Left lung (tissue), 10 donors: ENCODE results near the gene BCAT1. TPM values are rescaled to one million over a fixed set of nuclear protein-coding genes. Genes with fewer than 3 reads are reported as not detected.

Experiments
- ATAC-seq: fragments of 200-7000 bp; cut with Tn5 transposase; one replicate; pipeline ENCODE4 v1.9.1; 2020; ENCODE audit warnings: moderate library complexity
- DNase-seq, 4 donors: peaks; one replicate each; pipeline ENCODE4 v3.0.0-alpha.2; 2013 to 2020
- H3K27ac ChIP-seq, 2 donors: fragments of 200-600 bp; sonication (generic) in 1 of 2; one replicate each; pipeline versions ENCODE4 v1.5.0 to v1.8.0; 2020 to 2021
- H3K27me3 ChIP-seq, 2 donors: fragments of 200-600 bp; sonication (generic) in 1 of 2; one replicate each; pipeline versions ENCODE4 v1.5.0 to v1.8.0; 2020 to 2021
- H3K36me3 ChIP-seq, 2 donors: fragments of 200-600 bp; sonication (generic) in 1 of 2; one replicate each; pipeline versions ENCODE4 v1.5.0 to v1.8.0; 2020 to 2021
- H3K4me1 ChIP-seq, 2 donors: fragments of 200-600 bp; one replicate each; pipeline ENCODE4 v1.8.0; 2021
- H3K4me3 ChIP-seq, 2 donors: fragments of 200-600 bp; sonication (generic) in 1 of 2; one replicate each; pipeline versions ENCODE4 v1.5.0 to v1.8.0; 2020 to 2021; ENCODE audit warnings: mild to moderate bottlenecking in 1 of 2
- H3K9me3 ChIP-seq, 2 donors: fragments of 200-600 bp; sonication (generic) in 1 of 2; one replicate each; pipeline versions ENCODE4 v1.5.0 to v1.8.0; 2020 to 2021
- CTCF ChIP-seq, 2 donors: fragments of 200-600 bp; sonication (generic) in 1 of 2; IDR thresholded peaks; one replicate each; pipeline versions ENCODE4 v1.5.0 to v1.8.0; 2021; ENCODE audit warnings: antibody characterized with exemption in 2 of 2
- intact Hi-C, 2 donors: fragments of 100-400 bp; cut with DNase I; formaldehyde crosslinking; loops; one replicate each; pipeline versions ENCODE4 v1.11.2 to v1.14.2; 2022
- polyA plus RNA-seq, 6 donors: library from polyadenylated mRNA; unstranded; fragments of 120-200 nt; gene quantifications; one replicate each; pipeline ENCODE4 v1.2.1, GENCODE V29; 2013; ENCODE audit not compliant: insufficient read length in 6 of 6
- total RNA-seq, 2 donors: library from RNA; stranded (reverse); fragmentation: NEBNext Ultra II Directional; extraction: Animal tissue kit (Norgen Biotek cat#: 25700); gene quantifications; one replicate each; pipeline ENCODE4 v1.2.1, GENCODE V29; 2021
- donor health status: DM: no; HTN: yes; CAD: no.
- donor health status: DM: no; HTN: no; CAD: no.

Gene BCAT1
- total and polyA plus RNA-seq, 8 donors: 29.3 to 131 (median 39.5) TPM

GRCh38 chr12:24895612-24896011 is 53.3 kb downstream of the BCAT1 start:
- no peak overlapping the region for H3K4me3 ChIP-seq
- H3K27ac ChIP-seq: no peak overlapping the region
- intact Hi-C loops: no loop called here

GRCh38 chr12:24894879-24895278 is 54.0 kb downstream of the BCAT1 start:
- Histone ChIP-seq H3K4me1 (peaks cover 0 to 32% of the 10 kb centered on the region in 2 donors), H3K4me3 (no peak overlapping the region), H3K27ac (no peak overlapping the region), H3K36me3 (no peaks in the 10 kb centered on the region), H3K9me3 (no peaks in the 10 kb centered on the region), H3K27me3 (no peaks in the 10 kb centered on the region)
- DNase-seq (no peak), ATAC-seq (no peak)
- intact Hi-C loops: no loop called here
- TF ChIP-seq CTCF (IDR thresholded peaks at IDR 0.05): no peak

More at GRCh38 chr12:24895612-24896011, 53.3 kb downstream of the BCAT1 start:
- H3K9me3 ChIP-seq: no peaks in the 10 kb centered on the region
- peaks cover 0 to 39% of the 10 kb centered on the region in 2 donors for H3K4me1 ChIP-seq
- no peaks in the 10 kb centered on the region for H3K27me3 ChIP-seq
- TF ChIP-seq CTCF (IDR thresholded peaks at IDR 0.05): no peak
- no peak for ATAC-seq
- no peaks in the 10 kb centered on the region for H3K36me3 ChIP-seq
- DNase-seq: no peak

GRCh38 chr12:24890048-24890803 is 58.7 kb downstream of the BCAT1 start:
- no peaks in the 10 kb centered on the region for H3K36me3 ChIP-seq
- no peak overlapping the region for H3K27ac ChIP-seq
- H3K4me1 ChIP-seq: peaks cover 0 to 5% of the 10 kb centered on the region in 2 donors
- ATAC-seq (no peak), DNase-seq (no peak)
- no peak overlapping the region for H3K4me3 ChIP-seq
- intact Hi-C loops: no loop called here
- no peaks in the 10 kb centered on the region for H3K9me3 ChIP-seq
- no peaks in the 10 kb centered on the region for H3K27me3 ChIP-seq
- no peak for TF ChIP-seq CTCF (IDR thresholded peaks at IDR 0.05)

GRCh38 chr12:24889411-24889810 is 59.5 kb downstream of the BCAT1 start:
- ATAC-seq (no peak), DNase-seq (no peak)
- H3K36me3 ChIP-seq: no peaks in the 10 kb centered on the region
- TF ChIP-seq CTCF (IDR thresholded peaks at IDR 0.05): no peak
- H3K4me3 ChIP-seq: no peak overlapping the region
- H3K27me3 ChIP-seq: no peaks in the 10 kb centered on the region
- intact Hi-C loops: no loop called here
- H3K4me1 ChIP-seq: no peaks in the 10 kb centered on the region
- no peaks in the 10 kb centered on the region for H3K9me3 ChIP-seq
- no peak overlapping the region for H3K27ac ChIP-seq

- H3K36me3 ChIP-seq: no peaks in the 10 kb centered on the region
- ATAC-seq (no peak), DNase-seq (no peak)
- no peaks in the 10 kb centered on the region for H3K4me1 ChIP-seq
- H3K27ac ChIP-seq: no peak overlapping the region
- intact Hi-C loops: no loop called here
- no peak overlapping the region for H3K4me3 ChIP-seq
- no peaks in the 10 kb centered on the region for H3K9me3 ChIP-seq
- no peak for TF ChIP-seq CTCF (IDR thresholded peaks at IDR 0.05)
- no peaks in the 10 kb centered on the region for H3K27me3 ChIP-seq
Observed at GRCh38 chr12:24888813-24889212, 60.1 kb downstream of the BCAT1 start.
